ENCODE data around the gene HMCN1. TPM values are rescaled to one million over a fixed set of nuclear protein-coding genes. Genes with fewer than 3 reads are reported as not detected.

HMCN1 gene
- total and polyA plus RNA-seq, 12 donors: 0.56 to 5.8 (median 2.7) TPM

DNA sequence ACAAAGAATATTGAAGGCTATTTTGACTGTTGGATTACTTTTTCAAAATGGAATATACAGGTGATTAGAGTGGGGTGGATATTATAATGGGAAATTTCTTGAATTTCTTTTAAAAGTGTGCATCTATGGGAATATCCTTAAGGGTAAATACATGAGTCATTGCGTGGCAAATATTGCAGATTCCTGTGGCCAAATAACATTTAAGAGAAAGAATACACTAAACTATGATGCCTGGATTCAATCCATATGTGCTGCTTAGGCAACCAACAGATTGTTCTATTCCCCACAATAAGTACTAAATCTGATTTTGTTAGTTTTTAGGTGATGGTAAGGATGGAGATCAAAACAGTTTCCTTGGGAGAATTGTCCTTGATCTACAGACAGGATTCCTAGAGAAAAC is 119.5 kb downstream of the HMCN1 start:
- no peak for DNase-seq
- no peaks in the 10 kb centered on the region for H3K4me1 ChIP-seq (replicated peaks in 1 of 2)
- H3K4me3 ChIP-seq: no peak overlapping the region
- intact Hi-C loops (cut with DNase I): no loop called here
- H3K9me3 ChIP-seq (replicated peaks in 1 of 3): no peaks in the 10 kb centered on the region
- no peaks in the 10 kb centered on the region for H3K27me3 ChIP-seq
- 77 to 92% (median 89%) methylated on average over 1 of the region's 1 CpG for whole genome bisulfite sequencing, 4 donors
- H3K36me3 ChIP-seq (replicated peaks in 1 of 2): no peaks in the 10 kb centered on the region
- no peak overlapping the region for H3K27ac ChIP-seq
- no peak for TF ChIP-seq POLR2A (IDR thresholded peaks at IDR 0.05)
- TF ChIP-seq, protein P1, sequence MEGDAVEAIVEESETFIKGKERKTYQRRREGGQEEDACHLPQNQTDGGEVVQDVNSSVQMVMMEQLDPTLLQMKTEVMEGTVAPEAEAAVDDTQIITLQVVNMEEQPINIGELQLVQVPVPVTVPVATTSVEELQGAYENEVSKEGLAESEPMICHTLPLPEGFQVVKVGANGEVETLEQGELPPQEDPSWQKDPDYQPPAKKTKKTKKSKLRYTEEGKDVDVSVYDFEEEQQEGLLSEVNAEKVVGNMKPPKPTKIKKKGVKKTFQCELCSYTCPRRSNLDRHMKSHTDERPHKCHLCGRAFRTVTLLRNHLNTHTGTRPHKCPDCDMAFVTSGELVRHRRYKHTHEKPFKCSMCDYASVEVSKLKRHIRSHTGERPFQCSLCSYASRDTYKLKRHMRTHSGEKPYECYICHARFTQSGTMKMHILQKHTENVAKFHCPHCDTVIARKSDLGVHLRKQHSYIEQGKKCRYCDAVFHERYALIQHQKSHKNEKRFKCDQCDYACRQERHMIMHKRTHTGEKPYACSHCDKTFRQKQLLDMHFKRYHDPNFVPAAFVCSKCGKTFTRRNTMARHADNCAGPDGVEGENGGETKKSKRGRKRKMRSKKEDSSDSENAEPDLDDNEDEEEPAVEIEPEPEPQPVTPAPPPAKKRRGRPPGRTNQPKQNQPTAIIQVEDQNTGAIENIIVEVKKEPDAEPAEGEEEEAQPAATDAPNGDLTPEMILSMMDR (IDR thresholded peaks at IDR 0.05): no peak

DNA sequence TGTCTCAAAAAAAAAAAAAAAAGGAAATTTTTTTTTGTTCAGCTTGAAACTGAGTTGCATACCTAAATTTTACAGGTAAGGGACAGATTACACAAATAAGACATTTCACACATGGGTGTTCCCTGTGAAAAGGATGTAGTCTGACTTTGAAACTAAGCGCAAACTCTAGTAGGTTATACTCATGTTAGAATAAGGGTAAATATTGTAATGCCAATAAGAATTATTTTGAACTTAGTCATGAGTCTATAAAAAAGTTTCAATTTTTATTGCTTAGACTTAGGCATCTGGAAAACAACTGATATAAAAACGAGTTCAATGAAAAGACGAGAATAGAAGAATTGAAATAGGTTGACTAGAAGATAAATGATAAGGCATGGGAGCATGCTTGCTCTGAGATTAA is 122.3 kb downstream of the HMCN1 start:
- 71 to 80% (median 77%) methylated on average over 3 of the region's 3 CpGs for WGBS, 4 donors
- intact Hi-C loops (cut with DNase I): no loop called here
- TF ChIP-seq, protein P1 (IDR thresholded peaks at IDR 0.05): no peak
- TF ChIP-seq POLR2A (IDR thresholded peaks at IDR 0.05): no peak
- Histone ChIP-seq H3K4me1 (replicated peaks in 1 of 2) (no peaks in the 10 kb centered on the region), H3K27ac (no peak overlapping the region), H3K4me3 (no peak overlapping the region), H3K36me3 (replicated peaks in 1 of 2) (no peaks in the 10 kb centered on the region), H3K27me3 (no peaks in the 10 kb centered on the region), H3K9me3 (replicated peaks in 1 of 3) (no peaks in the 10 kb centered on the region)
- no peak for DNase-seq

DNA sequence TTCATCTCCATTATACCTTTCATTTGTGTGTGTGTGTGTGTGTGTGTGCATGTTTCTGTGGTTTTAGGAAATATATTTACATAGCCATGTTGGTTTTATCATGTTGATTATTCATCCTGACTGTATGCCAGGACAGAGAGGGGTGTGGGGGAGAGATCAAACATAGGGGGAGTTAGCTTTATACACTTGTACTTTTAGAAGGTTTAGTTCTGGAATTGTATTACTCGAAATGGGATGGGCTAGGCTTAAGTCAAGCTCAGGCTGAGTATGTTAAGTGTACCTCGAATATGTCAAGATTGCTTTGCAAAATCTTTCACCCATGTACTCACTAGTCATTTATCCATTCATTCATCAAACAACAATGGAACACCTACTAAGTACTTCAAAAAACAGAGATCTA is 123.3 kb downstream of the HMCN1 start:
- intact Hi-C loops (cut with DNase I): no loop called here
- H3K4me1 ChIP-seq (replicated peaks in 1 of 2): no peaks in the 10 kb centered on the region
- no peak overlapping the region for H3K27ac ChIP-seq
- H3K9me3 ChIP-seq (replicated peaks in 1 of 3): no peaks in the 10 kb centered on the region
- H3K4me3 ChIP-seq: no peak overlapping the region
- TF ChIP-seq POLR2A (IDR thresholded peaks at IDR 0.05): no peak
- TF ChIP-seq, protein P1 (IDR thresholded peaks at IDR 0.05): no peak
- H3K36me3 ChIP-seq (replicated peaks in 1 of 2): no peaks in the 10 kb centered on the region
- no peaks in the 10 kb centered on the region for H3K27me3 ChIP-seq
- no peak for DNase-seq
- 63 to 85% (median 74%) methylated on average over 2 of the region's 2 CpGs for WGBS, 4 donors

DNA sequence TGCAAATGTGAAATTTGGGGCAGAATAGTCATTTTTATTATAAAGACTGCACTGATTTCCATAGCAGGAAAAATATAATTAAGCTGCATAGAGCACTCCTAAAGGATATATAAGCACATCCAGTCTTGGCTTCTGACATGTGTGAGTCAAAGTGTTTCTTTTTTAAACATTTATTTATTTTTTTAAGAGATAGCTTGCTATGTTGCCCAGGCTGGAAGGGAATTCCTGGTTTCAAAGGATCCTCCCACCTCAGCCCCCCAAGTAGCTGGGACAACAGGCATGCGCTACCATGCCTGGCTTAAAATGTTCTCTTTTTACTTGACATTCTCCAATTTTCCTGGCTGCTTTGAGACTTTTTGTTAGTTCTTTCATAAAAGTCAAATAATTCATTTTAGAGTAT is 126.1 kb downstream of the HMCN1 start:
- H3K4me3 ChIP-seq: no peak overlapping the region
- DNase-seq: no peak
- 96 to 100% (median 98%) methylated on average over 1 of the region's 1 CpG for WGBS, 4 donors
- no peaks in the 10 kb centered on the region for H3K9me3 ChIP-seq (replicated peaks in 1 of 3)
- H3K27me3 ChIP-seq: no peaks in the 10 kb centered on the region
- TF ChIP-seq, protein P1 (IDR thresholded peaks at IDR 0.05): no peak
- TF ChIP-seq POLR2A (IDR thresholded peaks at IDR 0.05): no peak
- intact Hi-C loops (cut with DNase I): no loop called here
- no peak overlapping the region for H3K27ac ChIP-seq
- no peaks in the 10 kb centered on the region for H3K36me3 ChIP-seq (replicated peaks in 1 of 2)
- no peaks in the 10 kb centered on the region for H3K4me1 ChIP-seq (replicated peaks in 1 of 2)

Data from adrenal gland (tissue), 12 donors.